Epithelial cell of proximal tubule (primary cell): ENCODE measurements around the gene KRTAP4-11. TPM values are rescaled to one million over a fixed set of nuclear protein-coding genes. Genes with fewer than 3 reads are reported as not detected.
"Not testable (repeated sequence)": the region's sequence is repeated elsewhere in the genome, so short reads cannot be mapped to it uniquely, and the experiment has no call there.

Experiments used
- DNase-seq: peaks from one replicate; pipeline ENCODE4 v3.0.0-alpha.2; 2011; ENCODE audit warnings: low read depth
- H3K4me3 ChIP-seq: 2 replicates; pipeline ENCODE4 v1.5.1; 2011; ENCODE audit warnings: low read depth, mild to moderate bottlenecking, low read length
- CTCF ChIP-seq: conservative IDR thresholded peaks from 2 replicates; pipeline ENCODE4 v1.5.1; 2012; ENCODE audit warnings: low read depth, mild to moderate bottlenecking, low read length
- total RNA-seq: library from RNA; depleted of rRNA; stranded (reverse); fragments of >200 nt; gene quantifications from 2 replicates; pipeline ENCODE4 v1.2.3, GENCODE V29; 2015

Gene KRTAP4-11
- total RNA-seq, 1 donor from 2014 or later, result not detected

GRCh38 chr17:41121742-41122141 is 3.6 kb upstream of the KRTAP4-11 start:
- no peak for DNase-seq

DNA sequence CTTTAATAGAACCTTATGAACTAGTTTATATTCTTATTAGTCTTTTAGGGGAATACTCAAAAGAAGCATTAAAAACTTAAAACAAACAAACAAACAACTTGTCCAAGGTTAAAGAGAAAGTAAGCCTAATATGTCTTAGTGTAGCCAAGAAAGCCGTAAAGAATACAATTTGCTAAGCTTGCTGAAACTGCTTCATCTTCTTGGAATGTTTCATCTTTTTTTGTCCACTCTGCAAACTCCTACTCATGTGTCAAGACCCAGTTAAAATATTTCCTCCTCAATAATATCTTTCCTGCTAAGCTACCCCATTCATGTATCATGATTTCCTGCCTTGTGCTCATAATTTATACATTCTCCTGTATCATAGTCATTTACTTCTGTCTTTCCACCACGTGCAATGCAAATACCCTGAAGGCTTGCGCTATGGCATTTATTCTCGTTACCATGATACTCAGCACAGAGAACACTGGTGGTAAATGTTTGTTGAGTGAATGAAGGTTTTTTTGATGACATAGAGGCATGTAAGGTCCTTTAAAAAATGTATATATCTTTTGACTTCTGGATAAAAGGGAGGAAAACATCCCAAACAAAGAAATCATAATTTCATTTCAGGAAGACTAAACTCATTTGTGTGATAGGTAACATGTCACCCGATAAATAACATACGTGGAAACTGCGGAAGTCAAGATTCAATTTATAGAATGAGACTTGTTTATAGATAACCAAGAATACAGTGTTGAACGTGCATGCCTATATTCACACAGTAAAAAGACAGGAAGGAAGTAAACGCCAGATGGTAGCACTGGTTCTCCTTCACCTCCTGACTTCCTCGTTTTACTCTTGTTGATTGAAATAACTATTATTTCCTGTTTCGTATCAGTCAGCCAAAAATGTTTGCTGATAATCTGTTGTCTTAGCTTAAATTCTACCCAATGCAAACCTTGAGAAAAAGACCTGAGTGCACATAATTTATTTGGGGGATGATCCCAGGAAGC is 1.8 kb upstream of the KRTAP4-11 start:
- DNase-seq, H3K4me3 ChIP-seq: not testable (repeated sequence)

More at GRCh38 chr17:41121742-41122141, 3.6 kb upstream of the KRTAP4-11 start:
- no peak for TF ChIP-seq CTCF
- no peak overlapping the region for H3K4me3 ChIP-seq

- no peak overlapping the region for H3K4me3 ChIP-seq
- no peak for DNase-seq
- TF ChIP-seq CTCF, result no peak
Observed at GRCh38 chr17:41118721-41119120, 548 bp upstream of the KRTAP4-11 start.

- no peak for TF ChIP-seq CTCF
- no peak for DNase-seq
- no peak overlapping the region for H3K4me3 ChIP-seq
Observed at GRCh38 chr17:41116297-41116696, 1.9 kb downstream of the KRTAP4-11 start.

- no peak for TF ChIP-seq CTCF
- no peak overlapping the region for H3K4me3 ChIP-seq
- DNase-seq, result no peak
Observed at GRCh38 chr17:41111151-41111885, 6.9 kb downstream of the KRTAP4-11 start.

DNA sequence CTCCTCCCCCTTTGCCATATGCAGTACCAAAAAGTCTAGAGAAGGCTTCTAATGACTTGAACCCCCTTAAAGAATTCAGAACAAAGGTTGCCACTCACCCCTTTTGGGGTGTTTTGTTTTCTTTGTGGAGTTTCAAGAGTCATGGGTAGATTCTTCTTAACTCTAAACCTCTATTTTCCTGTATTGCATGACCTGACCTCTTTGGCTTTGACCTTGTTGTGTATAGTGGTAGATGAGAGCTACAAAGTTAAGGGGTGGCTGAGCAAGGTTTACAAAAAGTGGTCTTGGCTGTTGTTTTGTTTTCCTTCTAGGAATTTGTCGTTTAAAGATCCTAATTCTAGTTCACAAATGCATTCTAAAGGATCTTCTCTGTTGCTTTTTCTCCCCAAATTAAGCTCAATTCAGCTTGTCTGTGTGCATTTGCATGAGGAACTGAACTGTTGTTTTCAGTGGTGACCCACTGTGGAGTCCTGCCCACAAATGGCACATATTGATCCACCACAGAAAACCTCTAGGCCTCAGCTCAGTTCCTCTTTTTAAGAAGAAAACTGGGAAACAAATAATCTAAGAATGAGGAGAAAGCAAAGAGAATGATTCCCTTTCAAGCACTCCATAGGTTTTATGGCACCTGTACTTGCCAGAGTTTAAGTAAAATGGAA is 9.3 kb downstream of the KRTAP4-11 start:
- DNase-seq, H3K4me3 ChIP-seq: not testable (repeated sequence)

- H3K4me3 ChIP-seq, result no peak overlapping the region
- no peak for TF ChIP-seq CTCF
- no peak for DNase-seq
Observed at GRCh38 chr17:41107941-41108450, 10.2 kb downstream of the KRTAP4-11 start.

- not testable (repeated sequence) for H3K4me3 ChIP-seq, DNase-seq
Observed at GRCh38 chr17:41105347-41105746, 12.8 kb downstream of the KRTAP4-11 start, which contains the start of gene KRTAP4-9. KRTAP4-9 (plus strand) TSS chr17:41105389; CDS start chr17:41105389, 0 bp downstream.

DNA sequence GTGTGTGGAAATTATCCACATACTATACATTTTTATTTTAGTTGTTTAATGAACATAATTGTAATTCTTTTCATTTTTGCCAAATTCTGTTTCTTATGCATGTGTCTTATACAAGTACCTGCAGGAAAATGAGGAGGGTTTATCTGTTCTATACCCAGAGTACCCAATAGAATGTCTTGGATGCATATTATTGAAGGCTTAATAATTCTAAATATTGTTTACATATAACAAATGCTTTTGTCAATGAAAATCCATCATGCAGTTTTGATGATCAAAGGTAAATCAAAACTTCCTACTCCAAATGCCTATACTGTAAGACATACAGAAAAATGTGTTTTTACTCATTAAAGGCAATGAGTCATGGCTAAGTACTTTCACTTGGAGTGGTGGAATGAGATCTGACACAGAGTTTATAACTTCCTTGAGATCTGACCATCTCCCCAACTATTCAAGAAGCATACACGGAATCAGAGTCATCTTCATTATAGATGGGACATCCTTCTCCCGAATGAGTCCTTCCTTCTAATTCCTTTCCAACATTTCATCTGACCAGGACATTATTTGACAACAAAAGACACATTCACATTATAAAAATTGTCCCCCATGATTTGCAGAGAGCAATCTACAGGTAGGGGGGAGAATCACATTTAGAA is 13.7 kb downstream of the KRTAP4-11 start:
- peak; percentile 7 for DNase-seq

More for the DNA sequence above, 13.7 kb downstream of the KRTAP4-11 start:
- H3K4me3 ChIP-seq, result not testable (repeated sequence)
